ENCODE data around the gene KIF25. TPM values are rescaled to one million over a fixed set of nuclear protein-coding genes. Genes with fewer than 3 reads are reported as not detected.

Gene KIF25
- polyA plus RNA-seq, 2 donors = 0.05 to 0.10 TPM

GRCh38 chr6:167990016-167990945 lies 7.2 kb upstream of the KIF25 start:
- 94% methylated on average over 74 to 75 of the region's 75 CpGs for WGBS, 2 donors
- Histone ChIP-seq H3K27me3 (ENCODE audit: control insufficient read depth in 1 of 2, insufficient read depth in 2 of 2, low read length in 2 of 2) (no peaks in the 10 kb centered on the region), H3K36me3 (ENCODE audit: control insufficient read depth in 2 of 2, insufficient read depth in 2 of 2, low read length in 1 of 2) (no peaks in the 10 kb centered on the region), H3K4me1 (ENCODE audit: control insufficient read depth in 2 of 2, insufficient read depth in 2 of 2, low read length in 1 of 2) (no peaks in the 10 kb centered on the region), H3K4me3 (ENCODE audit: low read depth in 1 of 2, low read length in 2 of 2) (no peak overlapping the region), H3K27ac (ENCODE audit: low read depth in 2 of 2, low read length in 1 of 2) (no peak overlapping the region), H3K9me3 (ENCODE audit: control insufficient read depth in 2 of 2, insufficient read depth in 1 of 2, low read depth in 1 of 2, low read length in 1 of 2) (no peaks in the 10 kb centered on the region)

- no peaks in the 10 kb centered on the region for H3K4me1 ChIP-seq (ENCODE audit: control insufficient read depth in 2 of 2, insufficient read depth in 2 of 2, low read length in 1 of 2)
- WGBS, 2 donors = 75 to 84% methylated on average over 16 of the region's 16 CpGs
- H3K27me3 ChIP-seq (ENCODE audit: control insufficient read depth in 1 of 2, insufficient read depth in 2 of 2, low read length in 2 of 2) = no peaks in the 10 kb centered on the region
- no peak overlapping the region for H3K27ac ChIP-seq (ENCODE audit: low read depth in 2 of 2, low read length in 1 of 2)
- no peaks in the 10 kb centered on the region for H3K36me3 ChIP-seq (ENCODE audit: control insufficient read depth in 2 of 2, insufficient read depth in 2 of 2, low read length in 1 of 2)
- H3K4me3 ChIP-seq (ENCODE audit: low read depth in 1 of 2, low read length in 2 of 2) = no peak overlapping the region
- H3K9me3 ChIP-seq (ENCODE audit: control insufficient read depth in 2 of 2, insufficient read depth in 1 of 2, low read depth in 1 of 2, low read length in 1 of 2) = no peaks in the 10 kb centered on the region
Observed at GRCh38 chr6:167993169-167993568, 4.3 kb upstream of the KIF25 start.

DNA sequence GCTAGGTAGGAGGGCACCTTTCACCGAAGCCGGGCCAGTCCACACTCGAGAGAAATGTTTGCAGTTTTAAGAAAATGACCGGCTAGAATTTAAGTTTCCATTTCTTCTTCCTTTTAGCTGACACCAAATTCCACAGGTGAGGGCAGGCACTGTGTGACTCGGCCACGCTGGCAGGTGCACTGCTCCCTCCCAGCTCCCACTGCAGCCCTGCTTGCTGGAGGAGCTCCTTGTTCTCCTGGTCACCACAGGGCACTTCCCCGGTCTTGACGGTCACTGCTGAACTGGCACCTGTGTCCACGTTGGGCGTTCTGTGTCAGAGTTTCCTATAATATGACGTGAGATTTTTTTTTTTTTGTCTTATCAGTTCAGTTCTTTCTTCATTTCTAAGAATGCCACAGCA lies 3.6 kb upstream of the KIF25 start:
- Histone ChIP-seq H3K4me1 (ENCODE audit: control insufficient read depth in 2 of 2, insufficient read depth in 2 of 2, low read length in 1 of 2) (no peaks in the 10 kb centered on the region), H3K27me3 (ENCODE audit: control insufficient read depth in 1 of 2, insufficient read depth in 2 of 2, low read length in 2 of 2) (no peaks in the 10 kb centered on the region), H3K27ac (ENCODE audit: low read depth in 2 of 2, low read length in 1 of 2) (no peak overlapping the region), H3K36me3 (ENCODE audit: control insufficient read depth in 2 of 2, insufficient read depth in 2 of 2, low read length in 1 of 2) (no peaks in the 10 kb centered on the region), H3K4me3 (ENCODE audit: low read depth in 1 of 2, low read length in 2 of 2) (no peak overlapping the region), H3K9me3 (ENCODE audit: control insufficient read depth in 2 of 2, insufficient read depth in 1 of 2, low read depth in 1 of 2, low read length in 1 of 2) (no peaks in the 10 kb centered on the region)
- 76 to 83% methylated on average over 11 of the region's 11 CpGs for WGBS, 2 donors

- Histone ChIP-seq H3K36me3 (ENCODE audit: control insufficient read depth in 2 of 2, insufficient read depth in 2 of 2, low read length in 1 of 2) (no peaks in the 10 kb centered on the region), H3K4me1 (ENCODE audit: control insufficient read depth in 2 of 2, insufficient read depth in 2 of 2, low read length in 1 of 2) (no peaks in the 10 kb centered on the region), H3K27me3 (ENCODE audit: control insufficient read depth in 1 of 2, insufficient read depth in 2 of 2, low read length in 2 of 2) (no peaks in the 10 kb centered on the region), H3K4me3 (ENCODE audit: low read depth in 1 of 2, low read length in 2 of 2) (no peak overlapping the region), H3K27ac (ENCODE audit: low read depth in 2 of 2, low read length in 1 of 2) (no peak overlapping the region), H3K9me3 (ENCODE audit: control insufficient read depth in 2 of 2, insufficient read depth in 1 of 2, low read depth in 1 of 2, low read length in 1 of 2) (no peaks in the 10 kb centered on the region)
- WGBS, 2 donors = 89 to 90% methylated on average over 12 of the region's 12 CpGs
Observed at GRCh38 chr6:167995302-167995701, 2.2 kb upstream of the KIF25 start.

DNA sequence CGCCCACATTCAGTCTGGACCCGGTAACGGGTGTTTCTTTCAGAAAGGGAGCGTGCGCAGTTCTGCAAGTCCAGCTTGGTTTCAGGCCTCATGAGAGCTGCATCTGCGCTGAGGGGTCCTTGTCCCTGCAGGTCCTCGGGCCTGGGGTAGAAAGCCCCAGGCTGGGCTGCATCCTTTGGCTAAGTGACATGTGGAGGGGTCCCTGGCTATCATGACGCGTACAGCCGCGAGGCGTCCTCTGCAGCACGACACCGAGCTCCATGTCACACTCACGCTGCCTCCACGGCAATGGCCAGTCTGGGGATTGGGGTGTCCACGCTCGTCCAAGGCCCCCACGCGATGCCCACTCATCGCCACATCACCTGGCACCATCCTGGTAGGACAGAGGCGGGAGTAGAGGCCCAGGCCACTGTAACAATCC lies 1.7 kb upstream of the KIF25 start:
- H3K27ac ChIP-seq (ENCODE audit: low read depth in 2 of 2, low read length in 1 of 2) = no peak overlapping the region
- no peaks in the 10 kb centered on the region for H3K4me1 ChIP-seq (ENCODE audit: control insufficient read depth in 2 of 2, insufficient read depth in 2 of 2, low read length in 1 of 2)
- no peaks in the 10 kb centered on the region for H3K9me3 ChIP-seq (ENCODE audit: control insufficient read depth in 2 of 2, insufficient read depth in 1 of 2, low read depth in 1 of 2, low read length in 1 of 2)
- H3K4me3 ChIP-seq (ENCODE audit: low read depth in 1 of 2, low read length in 2 of 2) = no peak overlapping the region
- no peaks in the 10 kb centered on the region for H3K36me3 ChIP-seq (ENCODE audit: control insufficient read depth in 2 of 2, insufficient read depth in 2 of 2, low read length in 1 of 2)
- no peaks in the 10 kb centered on the region for H3K27me3 ChIP-seq (ENCODE audit: control insufficient read depth in 1 of 2, insufficient read depth in 2 of 2, low read length in 2 of 2)
- 95 to 98% methylated on average over 22 of the region's 22 CpGs for WGBS, 2 donors

GRCh38 chr6:167996424-167997199 lies 859 bp upstream of the KIF25 start:
- Histone ChIP-seq H3K27me3 (ENCODE audit: control insufficient read depth in 1 of 2, insufficient read depth in 2 of 2, low read length in 2 of 2) (no peaks in the 10 kb centered on the region), H3K27ac (ENCODE audit: low read depth in 2 of 2, low read length in 1 of 2) (no peak overlapping the region), H3K9me3 (ENCODE audit: control insufficient read depth in 2 of 2, insufficient read depth in 1 of 2, low read depth in 1 of 2, low read length in 1 of 2) (peaks cover 0 to 3% of the 10 kb centered on the region in 2 donors), H3K36me3 (ENCODE audit: control insufficient read depth in 2 of 2, insufficient read depth in 2 of 2, low read length in 1 of 2) (no peaks in the 10 kb centered on the region), H3K4me3 (ENCODE audit: low read depth in 1 of 2, low read length in 2 of 2) (no peak overlapping the region), H3K4me1 (ENCODE audit: control insufficient read depth in 2 of 2, insufficient read depth in 2 of 2, low read length in 1 of 2) (no peaks in the 10 kb centered on the region)
- 65 to 82% methylated on average over 34 to 43 of the region's 43 CpGs for WGBS, 2 donors

DNA sequence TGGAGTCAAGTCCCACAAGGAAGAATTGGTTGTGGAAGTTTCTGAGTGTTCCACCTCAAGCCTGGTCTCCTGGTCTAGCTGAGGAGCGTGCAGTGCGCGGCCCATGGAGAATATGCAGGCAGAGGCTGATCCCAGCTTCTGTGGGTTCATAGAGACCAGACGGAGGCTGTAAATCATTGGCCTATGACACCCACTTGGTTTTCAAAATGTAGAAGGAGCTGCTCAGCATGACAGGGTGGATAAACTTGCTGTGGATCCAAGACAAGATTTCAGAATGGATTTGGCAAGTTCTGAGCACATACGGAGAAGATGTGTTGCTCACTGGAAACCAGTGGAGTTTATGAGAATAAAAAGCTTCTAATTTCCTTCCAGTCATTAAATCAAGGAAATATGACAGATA lies 744 bp downstream of the KIF25 start:
- WGBS, 2 donors = 61 to 72% methylated on average over 5 of the region's 5 CpGs
- Histone ChIP-seq H3K4me3 (ENCODE audit: low read depth in 1 of 2, low read length in 2 of 2) (no peak overlapping the region), H3K4me1 (ENCODE audit: control insufficient read depth in 2 of 2, insufficient read depth in 2 of 2, low read length in 1 of 2) (no peaks in the 10 kb centered on the region), H3K36me3 (ENCODE audit: control insufficient read depth in 2 of 2, insufficient read depth in 2 of 2, low read length in 1 of 2) (no peaks in the 10 kb centered on the region), H3K27me3 (ENCODE audit: control insufficient read depth in 1 of 2, insufficient read depth in 2 of 2, low read length in 2 of 2) (no peaks in the 10 kb centered on the region), H3K9me3 (ENCODE audit: control insufficient read depth in 2 of 2, insufficient read depth in 1 of 2, low read depth in 1 of 2, low read length in 1 of 2) (peaks cover 0 to 3% of the 10 kb centered on the region in 2 donors), H3K27ac (ENCODE audit: low read depth in 2 of 2, low read length in 1 of 2) (no peak overlapping the region)

- H3K9me3 ChIP-seq (ENCODE audit: control insufficient read depth in 2 of 2, insufficient read depth in 1 of 2, low read depth in 1 of 2, low read length in 1 of 2) = peaks cover 0 to 3% of the 10 kb centered on the region in 2 donors
- no peaks in the 10 kb centered on the region for H3K27me3 ChIP-seq (ENCODE audit: control insufficient read depth in 1 of 2, insufficient read depth in 2 of 2, low read length in 2 of 2)
- 89 to 90% methylated on average over 13 of the region's 13 CpGs for WGBS, 2 donors
- no peak overlapping the region for H3K4me3 ChIP-seq (ENCODE audit: low read depth in 1 of 2, low read length in 2 of 2)
- H3K27ac ChIP-seq (ENCODE audit: low read depth in 2 of 2, low read length in 1 of 2) = no peak overlapping the region
- no peaks in the 10 kb centered on the region for H3K4me1 ChIP-seq (ENCODE audit: control insufficient read depth in 2 of 2, insufficient read depth in 2 of 2, low read length in 1 of 2)
- H3K36me3 ChIP-seq (ENCODE audit: control insufficient read depth in 2 of 2, insufficient read depth in 2 of 2, low read length in 1 of 2) = no peaks in the 10 kb centered on the region
Observed at GRCh38 chr6:168000198-168001028, 2.9 kb downstream of the KIF25 start.

DNA sequence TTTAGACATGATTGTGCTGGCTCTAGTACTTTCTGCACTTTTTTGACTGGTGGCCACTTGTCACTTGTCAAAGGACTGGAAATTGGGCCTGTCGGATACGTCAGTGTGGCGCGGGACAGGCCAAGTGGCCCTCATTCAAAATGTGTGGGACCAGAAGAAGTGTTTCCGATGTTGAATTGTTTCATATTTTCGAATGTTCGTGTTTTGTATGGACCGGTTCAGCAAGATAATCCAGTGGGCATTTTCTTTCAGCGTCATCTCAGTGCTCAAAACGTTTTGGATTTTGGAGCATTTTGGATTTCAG lies 3.5 kb downstream of the KIF25 start:
- Histone ChIP-seq H3K36me3 (ENCODE audit: control insufficient read depth in 2 of 2, insufficient read depth in 2 of 2, low read length in 1 of 2) (no peaks in the 10 kb centered on the region), H3K4me3 (ENCODE audit: low read depth in 1 of 2, low read length in 2 of 2) (no peak overlapping the region), H3K27me3 (ENCODE audit: control insufficient read depth in 1 of 2, insufficient read depth in 2 of 2, low read length in 2 of 2) (no peaks in the 10 kb centered on the region), H3K4me1 (ENCODE audit: control insufficient read depth in 2 of 2, insufficient read depth in 2 of 2, low read length in 1 of 2) (no peaks in the 10 kb centered on the region), H3K9me3 (ENCODE audit: control insufficient read depth in 2 of 2, insufficient read depth in 1 of 2, low read depth in 1 of 2, low read length in 1 of 2) (peaks cover 0 to 3% of the 10 kb centered on the region in 2 donors), H3K27ac (ENCODE audit: low read depth in 2 of 2, low read length in 1 of 2) (no peak overlapping the region)
- 91 to 94% methylated on average over 10 of the region's 10 CpGs for WGBS, 2 donors

All from esophagus (tissue), 2 donors.